ENCODE results near the gene TPRA1.

DNA sequence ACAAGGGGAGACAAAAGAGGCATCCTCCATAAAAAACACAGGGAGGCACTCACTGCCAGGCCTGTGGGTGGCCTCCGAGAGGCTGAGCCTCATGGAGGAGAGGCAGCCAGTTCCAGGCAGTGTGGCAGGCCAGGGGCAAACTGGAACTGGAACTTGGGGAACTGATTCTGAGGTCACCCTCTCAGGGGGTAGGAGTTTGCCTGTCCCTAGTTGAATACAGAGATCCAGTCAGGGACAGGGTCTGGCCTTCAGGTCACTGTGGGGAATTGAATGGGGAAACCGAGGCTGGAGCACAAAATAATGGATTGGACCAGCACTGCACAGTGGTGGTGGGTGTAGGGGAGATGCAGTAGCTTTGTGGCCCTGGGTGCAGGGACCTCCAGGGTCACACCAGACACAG is 58.7 kb downstream of the TPRA1 start:
- no peak for TF ChIP-seq POLR2A (IDR thresholded peaks at IDR 0.05)
- TF ChIP-seq, protein P1, sequence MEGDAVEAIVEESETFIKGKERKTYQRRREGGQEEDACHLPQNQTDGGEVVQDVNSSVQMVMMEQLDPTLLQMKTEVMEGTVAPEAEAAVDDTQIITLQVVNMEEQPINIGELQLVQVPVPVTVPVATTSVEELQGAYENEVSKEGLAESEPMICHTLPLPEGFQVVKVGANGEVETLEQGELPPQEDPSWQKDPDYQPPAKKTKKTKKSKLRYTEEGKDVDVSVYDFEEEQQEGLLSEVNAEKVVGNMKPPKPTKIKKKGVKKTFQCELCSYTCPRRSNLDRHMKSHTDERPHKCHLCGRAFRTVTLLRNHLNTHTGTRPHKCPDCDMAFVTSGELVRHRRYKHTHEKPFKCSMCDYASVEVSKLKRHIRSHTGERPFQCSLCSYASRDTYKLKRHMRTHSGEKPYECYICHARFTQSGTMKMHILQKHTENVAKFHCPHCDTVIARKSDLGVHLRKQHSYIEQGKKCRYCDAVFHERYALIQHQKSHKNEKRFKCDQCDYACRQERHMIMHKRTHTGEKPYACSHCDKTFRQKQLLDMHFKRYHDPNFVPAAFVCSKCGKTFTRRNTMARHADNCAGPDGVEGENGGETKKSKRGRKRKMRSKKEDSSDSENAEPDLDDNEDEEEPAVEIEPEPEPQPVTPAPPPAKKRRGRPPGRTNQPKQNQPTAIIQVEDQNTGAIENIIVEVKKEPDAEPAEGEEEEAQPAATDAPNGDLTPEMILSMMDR (IDR thresholded peaks at IDR 0.05) = no peak
- TF ChIP-seq EP300 (IDR thresholded peaks at IDR 0.05) = no peak
